Activated CD8-positive, alpha-beta T cell treated with anti-CD3 and anti-CD28 coated beads for 36 hours (primary cell): ENCODE data around the gene OR9Q2. TPM values are rescaled to one million over a fixed set of nuclear protein-coding genes. Genes with fewer than 3 reads are reported as not detected.

Experiments used
- ATAC-seq: fragments of 200-7000 bp; cut with Tn5 transposase; one replicate; pipeline ENCODE4 v1.10.0; 2021; ENCODE audit warnings: mild to moderate bottlenecking, moderate library complexity
- CTCF ChIA-PET: fragments of 350-600 bp; sonication (Branson Sonifier 250); formaldehyde crosslinking; loops from one replicate; lab custom pipeline; 2021; ENCODE audit warnings: antibody characterized with exemption; lab: Charles Lee
- POLR2A ChIA-PET: fragments of 350-600 bp; sonication (Branson Sonifier 250); formaldehyde crosslinking; loops from one replicate; lab custom pipeline; 2021; ENCODE audit warnings: antibody characterized with exemption; lab: Charles Lee
- DNase-seq: peaks from one replicate; pipeline ENCODE4 v3.0.0-alpha.2; 2020
- H3K27ac Mint-ChIP-seq: one replicate; pipeline ENCODE4 v1.8.0; 2021; ENCODE audit warnings: mild to moderate bottlenecking, mixed read lengths
- H3K27me3 Mint-ChIP-seq: one replicate; pipeline ENCODE4 v1.8.0; 2021; ENCODE audit warnings: mixed read lengths
- H3K36me3 Mint-ChIP-seq: one replicate; pipeline ENCODE4 v1.8.0; 2021; ENCODE audit warnings: low read depth, mixed read lengths
- H3K4me1 Mint-ChIP-seq: one replicate; pipeline ENCODE4 v1.8.0; 2021; ENCODE audit warnings: low read depth, mixed read lengths
- H3K4me3 Mint-ChIP-seq: one replicate; pipeline ENCODE4 v1.8.0; 2021; ENCODE audit warnings: mild to moderate bottlenecking, moderate library complexity, mixed read lengths
- H3K9me3 Mint-ChIP-seq: one replicate; pipeline ENCODE4 v1.8.0; 2021; ENCODE audit warnings: mixed read lengths
- CTCF ChIP-seq: fragments of 200-600 bp; IDR thresholded peaks from one replicate; pipeline ENCODE4 v1.8.0; 2022; ENCODE audit warnings: antibody characterized with exemption, mild to moderate bottlenecking
- intact Hi-C: fragments of 100-400 bp; cut with micrococcal nuclease; formaldehyde crosslinking; loops from one replicate; pipeline ENCODE4 v1.10.0; 2022
- total RNA-seq, 2 experiments: library from RNA; stranded (reverse); gene quantifications; one replicate each; pipeline ENCODE4 v1.2.3, GENCODE V29; 2021

Gene OR9Q2
- total RNA-seq, 2 experiments from 2014 or later = not detected

- H3K4me3 Mint-ChIP-seq = no peak overlapping the region
- no peaks in the 10 kb centered on the region for H3K36me3 Mint-ChIP-seq
- ATAC-seq = no peak
- H3K4me1 Mint-ChIP-seq = no peaks in the 10 kb centered on the region
- H3K27me3 Mint-ChIP-seq = peaks cover 2% of the 10 kb centered on the region
- H3K27ac Mint-ChIP-seq = no peak overlapping the region
- intact Hi-C loops = no loop called here
- POLR2A ChIA-PET = no interaction called here
- no peak for TF ChIP-seq CTCF
- no peaks in the 10 kb centered on the region for H3K9me3 Mint-ChIP-seq
- CTCF ChIA-PET = no interaction called here
- DNase-seq = no peak
These were observed 27.6 kb downstream of the OR9Q2 start for GRCh38 chr11:58216476-58216875.

- no peaks in the 10 kb centered on the region for H3K9me3 Mint-ChIP-seq
- intact Hi-C loops = no loop called here
These were observed 33.9 kb downstream of the OR9Q2 start for GRCh38 chr11:58222721-58223120.

GRCh38 chr11:58227956-58228615, 39.2 kb downstream of the OR9Q2 start:
- Mint-ChIP-seq H3K27me3 (peaks cover 3% of the 10 kb centered on the region), H3K4me1 (no peaks in the 10 kb centered on the region), H3K9me3 (no peaks in the 10 kb centered on the region), H3K27ac (no peak overlapping the region), H3K36me3 (no peaks in the 10 kb centered on the region), H3K4me3 (no peak overlapping the region)
- no peak for DNase-seq
- TF ChIP-seq CTCF = no peak
- ChIA-PET CTCF (no interaction called here), POLR2A (no interaction called here)
- no peak for ATAC-seq
- intact Hi-C loops = no loop called here

More at GRCh38 chr11:58222721-58223120, 33.9 kb downstream of the OR9Q2 start:
- ChIA-PET POLR2A (no interaction called here), CTCF (no interaction called here)
- no peak for TF ChIP-seq CTCF
- ATAC-seq (no peak), DNase-seq (no peak)
- Mint-ChIP-seq H3K36me3 (no peaks in the 10 kb centered on the region), H3K4me1 (no peaks in the 10 kb centered on the region), H3K27me3 (peaks cover 3% of the 10 kb centered on the region), H3K4me3 (no peak overlapping the region), H3K27ac (no peak overlapping the region)

Other genes with a start within 250 kb of the OR9Q2 start
- gene OR9Q1, start 165.2 kb upstream of the OR9Q2 start, total RNA-seq = not detected
- gene OR6Q1, start 158.1 kb upstream of the OR9Q2 start, total RNA-seq = not detected
- gene OR9I1, start 63.5 kb upstream of the OR9Q2 start, total RNA-seq = not detected
- not detected for gene OR1S2, start 15.1 kb downstream of the OR9Q2 start, total RNA-seq
- not detected for gene OR1S1, start 23.6 kb downstream of the OR9Q2 start, total RNA-seq
- gene OR10Q1, start 39.8 kb downstream of the OR9Q2 start, total RNA-seq = not detected
- not detected for gene OR10W1, start 79.2 kb downstream of the OR9Q2 start, total RNA-seq
- gene OR5B17, start 170.0 kb downstream of the OR9Q2 start, total RNA-seq = not detected
- gene OR5B3, start 217.8 kb downstream of the OR9Q2 start, total RNA-seq = not detected
- not detected for gene OR5B2, start 239.1 kb downstream of the OR9Q2 start, total RNA-seq